ENCODE results near the gene CALM3.

The CALM3 gene

GRCh38 chr19:46629546-46630025, 28.5 kb downstream of the CALM3 start:
- H3K27me3 ChIP-seq (ENCODE audit: control insufficient read depth, insufficient read depth, low read length), result peaks cover 26% of the 10 kb centered on the region
- H3K9ac ChIP-seq (ENCODE audit: low read length), result no peak overlapping the region
- H3K4me3 ChIP-seq (ENCODE audit: low read depth, low read length), result no peak overlapping the region
- H3K4me1 ChIP-seq (ENCODE audit: control insufficient read depth, insufficient read depth, low read length), result peaks cover 27% of the 10 kb centered on the region
- no peaks in the 10 kb centered on the region for H3K36me3 ChIP-seq (ENCODE audit: control insufficient read depth, insufficient read depth, low read length)
- H3K9me3 ChIP-seq (ENCODE audit: control insufficient read depth, insufficient read depth, low read depth, low read length), result no peaks in the 10 kb centered on the region
- no peak overlapping the region for H3K27ac ChIP-seq (ENCODE audit: low read depth, low read length)

GRCh38 chr19:46630586-46631205, 29.6 kb downstream of the CALM3 start:
- Histone ChIP-seq H3K9me3 (ENCODE audit: control insufficient read depth, insufficient read depth, low read depth, low read length) (no peaks in the 10 kb centered on the region), H3K4me1 (ENCODE audit: control insufficient read depth, insufficient read depth, low read length) (peaks cover 22% of the 10 kb centered on the region), H3K4me3 (ENCODE audit: low read depth, low read length) (no peak overlapping the region), H3K27ac (ENCODE audit: low read depth, low read length) (no peak overlapping the region), H3K9ac (ENCODE audit: low read length) (no peak overlapping the region), H3K27me3 (ENCODE audit: control insufficient read depth, insufficient read depth, low read length) (peaks cover 34% of the 10 kb centered on the region), H3K36me3 (ENCODE audit: control insufficient read depth, insufficient read depth, low read length) (no peaks in the 10 kb centered on the region)

DNA sequence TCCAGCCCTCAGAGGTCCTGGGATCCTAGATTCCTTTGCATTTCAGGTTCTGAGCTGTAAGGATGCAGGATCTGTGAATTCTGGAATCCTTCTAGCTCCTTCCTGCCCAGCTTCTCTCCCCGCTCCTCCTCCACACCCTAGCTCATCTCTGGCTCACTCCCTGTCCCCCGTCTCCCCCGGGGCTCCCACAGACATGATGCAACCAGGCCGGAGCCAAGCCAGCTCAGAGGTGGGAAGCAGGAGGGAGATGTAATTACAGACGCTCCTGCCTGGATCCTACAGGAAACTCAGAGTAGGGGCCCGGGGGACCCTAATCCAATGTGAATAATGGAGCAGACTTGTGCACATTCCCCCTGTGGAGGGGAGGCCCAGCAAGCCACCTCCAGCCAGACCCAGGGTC, 30.4 kb downstream of the CALM3 start:
- no peak overlapping the region for H3K4me3 ChIP-seq (ENCODE audit: low read depth, low read length)
- H3K9ac ChIP-seq (ENCODE audit: low read length), result no peak overlapping the region
- H3K27me3 ChIP-seq (ENCODE audit: control insufficient read depth, insufficient read depth, low read length), result peaks cover 42% of the 10 kb centered on the region
- no peak overlapping the region for H3K27ac ChIP-seq (ENCODE audit: low read depth, low read length)
- no peaks in the 10 kb centered on the region for H3K9me3 ChIP-seq (ENCODE audit: control insufficient read depth, insufficient read depth, low read depth, low read length)
- H3K4me1 ChIP-seq (ENCODE audit: control insufficient read depth, insufficient read depth, low read length), result peaks cover 26% of the 10 kb centered on the region
- H3K36me3 ChIP-seq (ENCODE audit: control insufficient read depth, insufficient read depth, low read length), result no peaks in the 10 kb centered on the region

DNA sequence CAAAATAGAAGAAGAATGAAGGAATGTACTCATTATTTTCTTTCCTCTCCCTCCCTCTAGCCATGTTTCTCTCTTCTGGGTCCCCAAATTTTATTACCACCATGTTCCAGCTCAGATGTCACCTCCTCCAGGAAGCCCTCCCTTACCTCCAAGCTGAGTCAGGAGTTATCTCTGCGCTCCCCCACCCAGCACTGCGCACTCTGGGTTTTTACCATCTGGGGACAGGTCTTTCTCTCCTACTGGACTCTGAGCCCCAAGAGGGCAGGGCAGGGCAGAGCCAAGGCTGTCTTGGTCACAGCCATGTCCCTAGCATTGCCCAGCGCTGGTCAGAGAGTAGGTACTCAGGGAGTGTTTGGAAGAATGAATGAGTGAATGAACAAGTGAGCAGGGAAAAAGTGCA, 32.0 kb downstream of the CALM3 start:
- Histone ChIP-seq H3K27me3 (ENCODE audit: control insufficient read depth, insufficient read depth, low read length) (peaks cover 59% of the 10 kb centered on the region), H3K4me1 (ENCODE audit: control insufficient read depth, insufficient read depth, low read length) (peaks cover 25% of the 10 kb centered on the region)

GRCh38 chr19:46634045-46634655, 33.0 kb downstream of the CALM3 start:
- Histone ChIP-seq H3K4me1 (ENCODE audit: control insufficient read depth, insufficient read depth, low read length) (peaks cover 29% of the 10 kb centered on the region), H3K9me3 (ENCODE audit: control insufficient read depth, insufficient read depth, low read depth, low read length) (no peaks in the 10 kb centered on the region), H3K4me3 (ENCODE audit: low read depth, low read length) (peak overlapping the region; percentile 69), H3K36me3 (ENCODE audit: control insufficient read depth, insufficient read depth, low read length) (no peaks in the 10 kb centered on the region), H3K9ac (ENCODE audit: low read length) (no peak overlapping the region), H3K27ac (ENCODE audit: low read depth, low read length) (no peak overlapping the region), H3K27me3 (ENCODE audit: control insufficient read depth, insufficient read depth, low read length) (peaks cover 63% of the 10 kb centered on the region)

More for the DNA sequence above, 32.0 kb downstream of the CALM3 start:
- H3K36me3 ChIP-seq (ENCODE audit: control insufficient read depth, insufficient read depth, low read length), result no peaks in the 10 kb centered on the region
- H3K9me3 ChIP-seq (ENCODE audit: control insufficient read depth, insufficient read depth, low read depth, low read length), result no peaks in the 10 kb centered on the region
- H3K4me3 ChIP-seq (ENCODE audit: low read depth, low read length), result no peak overlapping the region
- H3K9ac ChIP-seq (ENCODE audit: low read length), result no peak overlapping the region
- no peak overlapping the region for H3K27ac ChIP-seq (ENCODE audit: low read depth, low read length)

DNA sequence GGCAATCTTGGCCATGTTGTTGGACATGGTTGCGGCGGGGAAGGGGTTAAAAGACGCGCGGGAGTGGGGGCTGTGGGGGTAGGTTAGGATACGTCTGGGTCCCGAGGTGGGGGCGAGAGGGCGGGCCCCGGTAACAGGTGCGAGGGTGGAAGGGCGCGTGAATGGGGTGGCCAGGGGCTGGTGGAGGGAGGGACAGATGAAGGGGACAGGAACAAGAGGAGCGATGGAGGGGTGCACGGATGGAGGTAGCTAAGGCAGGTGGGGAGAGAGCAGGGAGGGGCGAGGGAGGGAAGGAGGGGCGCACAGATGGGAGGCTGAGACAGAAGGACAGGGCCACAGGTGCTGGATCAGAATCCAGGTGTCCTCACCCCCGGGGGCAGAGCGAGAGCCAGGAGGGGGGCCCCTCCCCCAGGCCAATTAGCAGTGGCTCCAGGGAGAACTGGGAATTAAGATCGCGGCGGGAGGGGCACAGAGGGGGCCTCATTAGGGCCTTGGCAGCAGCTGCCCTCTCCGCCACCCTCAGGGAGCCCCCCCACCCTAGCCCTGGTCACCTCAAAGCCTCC, 33.6 kb downstream of the CALM3 start:
- Histone ChIP-seq H3K27me3 (ENCODE audit: control insufficient read depth, insufficient read depth, low read length) (peaks cover 65% of the 10 kb centered on the region), H3K9me3 (ENCODE audit: control insufficient read depth, insufficient read depth, low read depth, low read length) (no peaks in the 10 kb centered on the region), H3K36me3 (ENCODE audit: control insufficient read depth, insufficient read depth, low read length) (no peaks in the 10 kb centered on the region), H3K4me1 (ENCODE audit: control insufficient read depth, insufficient read depth, low read length) (peaks cover 30% of the 10 kb centered on the region), H3K9ac (ENCODE audit: low read length) (no peak overlapping the region), H3K4me3 (ENCODE audit: low read depth, low read length) (peak overlapping the region; percentile 69), H3K27ac (ENCODE audit: low read depth, low read length) (no peak overlapping the region)

GRCh38 chr19:46635920-46636761, 35.0 kb downstream of the CALM3 start, which contains the start of gene GNG8:
GNG8 (minus strand) TSS chr19:46636202; CDS start chr19:46634682, 1,520 bp downstream.
- peaks cover 27% of the 10 kb centered on the region for H3K4me1 ChIP-seq (ENCODE audit: control insufficient read depth, insufficient read depth, low read length)
- no peaks in the 10 kb centered on the region for H3K36me3 ChIP-seq (ENCODE audit: control insufficient read depth, insufficient read depth, low read length)
- H3K9ac ChIP-seq (ENCODE audit: low read length), result no peak within 1 kb of the TSS
- no peak within 1 kb of the TSS for H3K27ac ChIP-seq (ENCODE audit: low read depth, low read length)
- peak within 1 kb of the TSS; percentile 69 for H3K4me3 ChIP-seq (ENCODE audit: low read depth, low read length)
- no peaks in the 10 kb centered on the region for H3K9me3 ChIP-seq (ENCODE audit: control insufficient read depth, insufficient read depth, low read depth, low read length)
- H3K27me3 ChIP-seq (ENCODE audit: control insufficient read depth, insufficient read depth, low read length), result peaks cover 78% of the 10 kb centered on the region

- no peaks in the 10 kb centered on the region for H3K36me3 ChIP-seq (ENCODE audit: control insufficient read depth, insufficient read depth, low read length)
- H3K4me3 ChIP-seq (ENCODE audit: low read depth, low read length), result no peak overlapping the region
- H3K27ac ChIP-seq (ENCODE audit: low read depth, low read length), result no peak overlapping the region
- no peak overlapping the region for H3K9ac ChIP-seq (ENCODE audit: low read length)
- peaks cover 79% of the 10 kb centered on the region for H3K27me3 ChIP-seq (ENCODE audit: control insufficient read depth, insufficient read depth, low read length)
- H3K4me1 ChIP-seq (ENCODE audit: control insufficient read depth, insufficient read depth, low read length), result peaks cover 24% of the 10 kb centered on the region
- no peaks in the 10 kb centered on the region for H3K9me3 ChIP-seq (ENCODE audit: control insufficient read depth, insufficient read depth, low read depth, low read length)
Measured at GRCh38 chr19:46637224-46637623, 36.1 kb downstream of the CALM3 start.

DNA sequence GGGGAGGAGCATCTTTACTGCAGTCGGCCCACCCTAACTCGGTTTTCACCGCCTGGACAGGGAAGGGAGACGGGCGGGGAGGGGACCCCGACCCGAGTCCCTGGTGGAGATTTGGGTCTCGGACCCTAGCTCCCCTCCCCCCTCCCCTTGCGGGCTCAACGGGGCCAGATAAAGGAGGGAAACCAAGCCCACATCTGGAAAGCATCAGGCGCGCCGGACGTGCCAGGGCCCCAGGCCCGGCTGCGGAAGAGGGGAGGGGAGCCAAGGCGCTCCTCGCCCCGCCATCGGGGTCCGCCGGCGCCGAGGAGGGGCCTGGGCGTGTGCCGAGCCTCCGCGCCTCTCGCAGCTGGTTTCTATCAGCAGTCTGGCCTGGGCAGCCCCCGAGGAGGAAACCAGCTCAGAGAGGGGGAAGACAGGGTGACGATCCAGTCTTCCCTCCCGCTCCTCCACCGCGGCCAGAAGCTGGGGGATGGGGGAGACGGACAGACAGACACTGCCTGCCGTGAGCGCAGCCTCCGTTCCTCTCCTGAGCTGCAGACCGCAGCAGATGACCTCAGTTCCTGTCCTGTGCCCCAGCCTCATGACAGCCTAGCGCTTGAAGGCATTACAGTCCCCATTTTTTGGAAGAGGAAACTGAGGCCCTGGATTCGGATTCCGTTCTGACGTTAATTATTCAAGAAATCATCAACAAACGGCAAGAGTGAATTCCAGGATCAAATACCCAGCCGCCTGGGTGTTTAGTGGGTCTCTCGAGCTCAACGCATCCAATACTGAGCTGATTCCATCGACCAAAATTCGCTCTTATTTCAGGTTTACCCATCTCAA, 38.4 kb downstream of the CALM3 start:
- peaks cover 59% of the 10 kb centered on the region for H3K27me3 ChIP-seq (ENCODE audit: control insufficient read depth, insufficient read depth, low read length)
- H3K4me3 ChIP-seq (ENCODE audit: low read depth, low read length), result peak overlapping the region; percentile 72
- H3K4me1 ChIP-seq (ENCODE audit: control insufficient read depth, insufficient read depth, low read length), result peaks cover 18% of the 10 kb centered on the region
- no peaks in the 10 kb centered on the region for H3K36me3 ChIP-seq (ENCODE audit: control insufficient read depth, insufficient read depth, low read length)
- H3K9ac ChIP-seq (ENCODE audit: low read length), result peak overlapping the region; percentile 51
- H3K27ac ChIP-seq (ENCODE audit: low read depth, low read length), result peak overlapping the region; percentile 31; the same call in 1 of the 2 replicates
- no peaks in the 10 kb centered on the region for H3K9me3 ChIP-seq (ENCODE audit: control insufficient read depth, insufficient read depth, low read depth, low read length)

DNA sequence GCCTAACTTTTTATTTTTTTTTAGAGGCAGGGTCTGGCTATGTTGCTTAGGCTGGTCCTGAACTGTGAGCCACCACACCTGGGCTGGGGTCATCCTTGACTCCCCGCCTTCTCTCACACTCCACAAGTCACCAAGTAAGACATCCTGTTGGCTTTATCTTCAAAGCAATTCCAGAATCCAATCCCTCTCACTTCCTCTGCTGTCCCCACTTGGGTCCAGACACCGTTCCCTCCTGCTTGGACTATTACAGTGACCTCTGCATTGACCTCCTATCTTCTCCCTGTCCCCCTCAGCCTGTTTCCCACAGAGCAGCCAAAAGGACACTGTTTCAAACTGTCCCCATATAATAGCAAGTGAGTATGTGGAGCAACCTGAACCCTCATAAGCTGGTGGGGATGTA, 39.5 kb downstream of the CALM3 start:
- Histone ChIP-seq H3K4me3 (ENCODE audit: low read depth, low read length) (no peak overlapping the region), H3K4me1 (ENCODE audit: control insufficient read depth, insufficient read depth, low read length) (peaks cover 19% of the 10 kb centered on the region; the same call in 1 of the 2 replicates), H3K9ac (ENCODE audit: low read length) (no peak overlapping the region), H3K27ac (ENCODE audit: low read depth, low read length) (no peak overlapping the region), H3K27me3 (ENCODE audit: control insufficient read depth, insufficient read depth, low read length) (peaks cover 59% of the 10 kb centered on the region), H3K36me3 (ENCODE audit: control insufficient read depth, insufficient read depth, low read length) (no peaks in the 10 kb centered on the region), H3K9me3 (ENCODE audit: control insufficient read depth, insufficient read depth, low read depth, low read length) (no peaks in the 10 kb centered on the region)

Measured in HUES6 (cell line).